OCI-LY7 (cell line): ENCODE data around the gene EAF2. TPM values are rescaled to one million over a fixed set of nuclear protein-coding genes. Genes with fewer than 3 reads are reported as not detected.

Experiments
- BruUV-seq: library from RNA; stranded (reverse); fragments of 400-500 nt; replicated peaks from 2 replicates; lab custom pipeline; 2021; lab: Mats Ljungman, UMichigan
- CTCF ChIA-PET: fragments of 300-600 bp; sonication (Branson Sonifier 250); formaldehyde crosslinking; loops from one replicate; lab custom pipeline; 2022; ENCODE audit warnings: antibody characterized with exemption; ENCODE audit not compliant: unreplicated experiment; lab: Charles Lee
- POLR2A ChIA-PET: fragments of 300-600 bp; sonication (Branson Sonifier 250); formaldehyde crosslinking; loops from one replicate; lab custom pipeline; 2022; ENCODE audit warnings: antibody characterized with exemption; lab: Charles Lee
- DNase-seq: peaks from one replicate; pipeline ENCODE4 v3.0.0-alpha.2; 2015; ENCODE audit warnings: low spot score
- H2AFZ ChIP-seq: fragments of 200-600 bp; sonication (generic), shearing (Covaris generic); 2 replicates; pipeline ENCODE4 v1.6.1; 2014; ENCODE audit warnings: mild to moderate bottlenecking, antibody characterized with exemption, low read length, moderate library complexity
- H3K27ac ChIP-seq: fragments of 200-600 bp; sonication (generic); 2 replicates; pipeline ENCODE4 v1.5.1; 2014; ENCODE audit warnings: mixed run types, low read depth, mild to moderate bottlenecking, moderate library complexity, low read length, inconsistent platforms; ENCODE audit not compliant: poor library complexity, severe bottlenecking
- H3K36me3 ChIP-seq: fragments of 200-600 bp; sonication (generic); 2 replicates; pipeline ENCODE4 v1.6.1; 2014; ENCODE audit warnings: mild to moderate bottlenecking, antibody characterized with exemption, low read length, moderate library complexity, mixed read lengths; ENCODE audit not compliant: insufficient read depth
- H3K4me1 ChIP-seq: fragments of 200-600 bp; sonication (generic); 2 replicates; pipeline ENCODE4 v1.5.1; 2014; ENCODE audit warnings: mild to moderate bottlenecking, low read length; ENCODE audit not compliant: insufficient read depth, poor library complexity, severe bottlenecking
- H3K4me2 ChIP-seq: fragments of 200-600 bp; sonication (generic); 2 replicates; pipeline ENCODE4 v1.6.1; 2014; ENCODE audit warnings: mild to moderate bottlenecking, low read length
- H3K4me3 ChIP-seq: fragments of 200-600 bp; sonication (generic); 2 replicates; pipeline ENCODE4 v1.5.1; 2014; ENCODE audit warnings: mild to moderate bottlenecking, low read depth, low read length; ENCODE audit not compliant: poor library complexity, severe bottlenecking
- H3K79me2 ChIP-seq: fragments of 200-600 bp; sonication (generic); 2 replicates; pipeline ENCODE4 v1.6.1; 2016; ENCODE audit warnings: low read depth, mild to moderate bottlenecking, low read length, moderate library complexity, mixed read lengths; ENCODE audit not compliant: insufficient read depth
- H3K9me2 ChIP-seq: fragments of 200-600 bp; sonication (generic); 2 replicates; pipeline ENCODE4 v1.6.1; 2016; ENCODE audit warnings: mild to moderate bottlenecking, low read length, mixed read lengths; ENCODE audit not compliant: insufficient read depth
- H3K9me3 ChIP-seq: fragments of 200-600 bp; sonication (generic); 2 replicates; pipeline ENCODE4 v1.6.1; 2014; ENCODE audit warnings: mild to moderate bottlenecking, mixed run types, low read length, mixed read lengths
- H4K20me1 ChIP-seq: fragments of 200-600 bp; sonication (generic); 2 replicates; pipeline ENCODE4 v1.6.1; 2014; ENCODE audit warnings: mild to moderate bottlenecking, antibody characterized with exemption, low read length, moderate library complexity, mixed read lengths; ENCODE audit not compliant: insufficient read depth
- EZH2phosphoT487 ChIP-seq: fragments of 200-600 bp; sonication (generic); IDR thresholded peaks from 2 replicates; pipeline ENCODE4 v1.6.1; 2018; ENCODE audit warnings: low read depth, borderline replicate concordance, mild to moderate bottlenecking, mixed run types, antibody characterized with exemption, low read length, moderate library complexity, mixed read lengths
- intact Hi-C: fragments of 100-400 bp; cut with micrococcal nuclease; formaldehyde crosslinking; loops from one replicate; pipeline ENCODE4 v1.10.0; 2022; ENCODE audit not compliant: unreplicated experiment
- total RNA-seq, 2 experiments: library from RNA; depleted of rRNA in 1 of 2; stranded (reverse); fragments of >200 nt in 1 of 2; shearing (Covaris generic) in 1 of 2; gene quantifications; 2 replicates each; pipeline ENCODE4 v1.2.3, GENCODE V29; 2014 to 2022
- TF ChIP-seq, protein P1 (sequence below): fragments of 200-600 bp; sonication (generic); conservative IDR thresholded peaks from 2 replicates; pipeline ENCODE4 v1.5.1; 2014; ENCODE audit warnings: mild to moderate bottlenecking, antibody characterized with exemption, low read length, moderate library complexity, mixed read lengths

Gene EAF2
- total RNA-seq, 2 experiments from 2014 or later, result 78.1 to 132 TPM

DNA sequence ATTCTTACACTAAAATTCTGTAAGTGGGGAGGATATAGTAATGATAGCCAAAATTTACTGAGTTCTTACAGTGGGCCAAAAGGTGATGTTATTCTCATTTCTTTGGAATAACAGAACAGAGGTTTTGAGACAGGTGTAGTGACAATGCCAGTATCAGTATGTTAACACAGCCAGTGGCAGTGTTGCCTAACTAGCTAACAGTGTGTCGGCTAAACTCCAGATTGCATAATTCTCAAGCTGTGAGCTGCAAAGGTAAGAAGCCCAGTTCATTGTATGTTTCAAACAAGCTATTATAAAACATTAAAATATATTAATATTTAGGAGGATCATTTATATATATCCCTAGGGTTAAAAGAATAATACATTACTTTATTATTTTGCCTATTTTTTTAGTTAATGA lies 60.1 kb downstream of the EAF2 start:
- Histone ChIP-seq H3K27ac (no peak overlapping the region), H3K4me3 (no peak overlapping the region), H3K4me2 (no peak overlapping the region), H3K9me2 (no peaks in the 10 kb centered on the region), H3K9me3 (no peaks in the 10 kb centered on the region), H4K20me1 (no peaks in the 10 kb centered on the region), H3K4me1 (no peaks in the 10 kb centered on the region), H2AFZ (no peak overlapping the region), H3K36me3 (peaks cover 57% of the 10 kb centered on the region), H3K79me2 (no peaks in the 10 kb centered on the region)
- no peak for DNase-seq
- ChIA-PET POLR2A (interaction anchor here (0.7 to 1.7 kb wide), 4 partner anchors 15 to 64 kb away, joined by 3 to 7 read pairs (median 4); no protein-coding TSS in a partner anchor), CTCF (no interaction called here)
- TF ChIP-seq EZH2phosphoT487, result no peak
- TF ChIP-seq, protein P1, sequence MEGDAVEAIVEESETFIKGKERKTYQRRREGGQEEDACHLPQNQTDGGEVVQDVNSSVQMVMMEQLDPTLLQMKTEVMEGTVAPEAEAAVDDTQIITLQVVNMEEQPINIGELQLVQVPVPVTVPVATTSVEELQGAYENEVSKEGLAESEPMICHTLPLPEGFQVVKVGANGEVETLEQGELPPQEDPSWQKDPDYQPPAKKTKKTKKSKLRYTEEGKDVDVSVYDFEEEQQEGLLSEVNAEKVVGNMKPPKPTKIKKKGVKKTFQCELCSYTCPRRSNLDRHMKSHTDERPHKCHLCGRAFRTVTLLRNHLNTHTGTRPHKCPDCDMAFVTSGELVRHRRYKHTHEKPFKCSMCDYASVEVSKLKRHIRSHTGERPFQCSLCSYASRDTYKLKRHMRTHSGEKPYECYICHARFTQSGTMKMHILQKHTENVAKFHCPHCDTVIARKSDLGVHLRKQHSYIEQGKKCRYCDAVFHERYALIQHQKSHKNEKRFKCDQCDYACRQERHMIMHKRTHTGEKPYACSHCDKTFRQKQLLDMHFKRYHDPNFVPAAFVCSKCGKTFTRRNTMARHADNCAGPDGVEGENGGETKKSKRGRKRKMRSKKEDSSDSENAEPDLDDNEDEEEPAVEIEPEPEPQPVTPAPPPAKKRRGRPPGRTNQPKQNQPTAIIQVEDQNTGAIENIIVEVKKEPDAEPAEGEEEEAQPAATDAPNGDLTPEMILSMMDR, result no peak
- no TSS peak for BruUV-seq
- intact Hi-C loops, result no loop called here

DNA sequence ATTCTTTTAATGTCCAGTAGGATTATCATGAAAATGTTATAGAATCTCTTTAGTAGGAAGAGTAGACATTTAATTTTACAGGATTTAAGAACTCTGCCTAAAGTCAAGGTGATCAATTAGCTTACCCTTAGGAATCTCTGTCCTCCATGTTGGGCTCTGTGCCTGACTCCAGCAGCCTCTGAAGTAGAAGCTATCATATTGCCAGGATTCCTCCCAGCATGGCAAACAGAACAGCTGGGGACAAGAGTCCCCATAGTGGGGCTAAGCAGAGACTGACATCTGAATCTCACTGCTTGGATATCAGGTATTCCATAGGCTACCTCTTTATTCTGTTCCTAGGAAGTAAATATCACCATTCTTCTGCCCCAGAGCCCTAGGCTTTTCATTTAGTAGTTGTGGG lies 60.7 kb downstream of the EAF2 start:
- no peak overlapping the region for H2AFZ ChIP-seq
- no peak for TF ChIP-seq EZH2phosphoT487
- TF ChIP-seq, protein P1, result no peak
- no peak for DNase-seq
- H3K79me2 ChIP-seq, result no peaks in the 10 kb centered on the region
- ChIA-PET POLR2A (interaction anchor here (1.0 to 1.7 kb wide), 3 partner anchors 16 to 23 kb away, joined by 3 to 7 read pairs (median 3); no protein-coding TSS in a partner anchor), CTCF (interaction anchor here (0.6 kb wide), 1 partner anchor 1165 kb away, joined by 3 read pairs; no protein-coding TSS in a partner anchor)
- H3K4me2 ChIP-seq, result no peak overlapping the region
- H3K9me2 ChIP-seq, result no peaks in the 10 kb centered on the region
- H3K36me3 ChIP-seq, result peaks cover 61% of the 10 kb centered on the region
- H3K27ac ChIP-seq, result no peak overlapping the region
- BruUV-seq, result no TSS peak
- no peaks in the 10 kb centered on the region for H3K9me3 ChIP-seq
- intact Hi-C loops, result no loop called here
- H3K4me1 ChIP-seq, result no peaks in the 10 kb centered on the region
- H4K20me1 ChIP-seq, result no peaks in the 10 kb centered on the region
- no peak overlapping the region for H3K4me3 ChIP-seq

DNA sequence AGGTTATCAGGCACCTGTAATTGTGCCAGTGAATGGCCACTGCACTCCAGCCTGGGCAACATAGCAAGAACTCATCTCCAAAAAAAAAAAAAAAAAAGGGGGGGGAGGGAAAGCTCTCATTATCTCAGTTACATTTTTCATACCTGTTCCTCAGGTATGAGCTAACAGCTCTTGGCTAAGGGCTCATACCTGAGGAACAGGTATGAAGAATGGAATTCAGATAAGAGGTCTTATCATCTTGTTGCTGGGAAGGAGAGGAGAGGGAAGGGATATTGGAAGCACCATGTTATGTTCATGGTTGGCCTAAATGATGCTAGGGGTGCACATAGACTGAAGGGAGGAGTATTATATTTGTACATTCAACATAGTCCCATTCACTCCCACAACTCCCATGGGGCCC lies 61.8 kb downstream of the EAF2 start:
- Histone ChIP-seq H3K4me1 (no peaks in the 10 kb centered on the region), H3K9me2 (no peaks in the 10 kb centered on the region), H3K4me3 (no peak overlapping the region), H3K9me3 (no peaks in the 10 kb centered on the region), H3K36me3 (peaks cover 70% of the 10 kb centered on the region), H3K27ac (no peak overlapping the region), H3K4me2 (no peak overlapping the region), H3K79me2 (no peaks in the 10 kb centered on the region), H2AFZ (no peak overlapping the region), H4K20me1 (no peaks in the 10 kb centered on the region)
- ChIA-PET CTCF (no interaction called here), POLR2A (interaction anchor here (1.7 kb wide), 1 partner anchor 21 kb away, joined by 3 read pairs; no protein-coding TSS in a partner anchor)
- BruUV-seq, result no TSS peak
- intact Hi-C loops, result no loop called here
- no peak for DNase-seq
- no peak for TF ChIP-seq EZH2phosphoT487
